ENCODE data around the gene GNAO1. TPM values are rescaled to one million over a fixed set of nuclear protein-coding genes. Genes with fewer than 3 reads are reported as not detected.

The GNAO1 gene
- total and polyA plus RNA-seq, 2 experiments from 2014 or later, result 2.7 to 2.8 TPM

GRCh38 chr16:56349711-56350161 is 158.4 kb downstream of the GNAO1 start:
- Histone ChIP-seq H3K9me3 (ENCODE audit: low read depth) (no peaks in the 10 kb centered on the region), H3K27me3 (no peaks in the 10 kb centered on the region), H3K36me3 (no peaks in the 10 kb centered on the region), H3K27ac (no peak overlapping the region), H3K4me1 (ENCODE audit: low read depth) (no peaks in the 10 kb centered on the region), H3K4me3 (no peak overlapping the region)
- TF ChIP-seq CTCF (IDR thresholded peaks at IDR 0.05; ENCODE audit: low read depth, low read length), result no peak
- DNase-seq (ENCODE audit: low read depth in 1 of 2, low spot score in 1 of 2), result no peak

DNA sequence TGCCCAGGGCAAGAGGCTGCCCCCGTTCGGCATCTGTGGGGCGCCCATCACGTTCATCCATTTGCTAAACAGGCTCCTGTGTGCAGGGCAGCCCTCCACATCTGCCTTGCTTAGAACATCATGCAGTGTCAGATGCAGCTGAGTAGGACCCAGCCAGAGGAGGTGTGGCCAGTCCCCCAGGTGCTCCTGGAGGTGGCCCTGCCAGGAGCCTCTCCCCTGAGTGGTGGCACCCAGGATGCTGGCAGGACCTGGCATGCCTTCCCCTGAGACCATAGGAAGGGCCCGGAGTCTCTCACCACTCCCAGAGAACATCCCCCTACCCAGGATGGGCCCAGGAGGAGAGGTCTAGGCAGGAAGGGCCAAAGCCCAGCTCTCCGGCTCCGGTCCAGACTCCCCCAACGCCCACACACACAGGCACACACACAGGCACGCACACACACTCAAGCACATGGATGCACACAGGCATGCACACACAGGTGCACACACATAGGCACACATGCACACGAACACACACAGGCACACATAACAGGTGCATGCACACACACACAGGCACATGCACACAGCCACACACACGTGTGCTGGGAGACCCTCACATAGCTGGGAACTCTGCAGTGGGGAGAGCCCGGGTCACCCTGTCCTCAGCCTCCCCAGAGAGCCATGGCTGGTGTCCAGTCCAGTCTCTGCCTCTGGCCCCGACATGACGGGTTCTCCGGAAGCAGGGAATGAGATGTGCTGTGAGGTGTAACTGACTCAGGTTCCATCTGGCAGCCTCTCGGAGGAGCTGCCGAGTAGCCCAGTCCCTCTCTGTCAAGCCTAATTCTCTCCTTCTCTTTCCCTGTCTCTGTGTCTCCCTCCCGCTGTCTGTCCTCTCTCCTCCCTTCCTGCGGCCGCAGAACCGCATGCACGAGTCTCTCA is 159.5 kb downstream of the GNAO1 start:
- no peak for TF ChIP-seq CTCF (IDR thresholded peaks at IDR 0.05; ENCODE audit: low read depth, low read length)
- H3K9me3 ChIP-seq (ENCODE audit: low read depth), result no peaks in the 10 kb centered on the region
- H3K27me3 ChIP-seq, result no peaks in the 10 kb centered on the region
- H3K36me3 ChIP-seq, result no peaks in the 10 kb centered on the region
- no peak overlapping the region for H3K27ac ChIP-seq
- no peak for DNase-seq (ENCODE audit: low read depth in 1 of 2, low spot score in 1 of 2)
- H3K4me1 ChIP-seq (ENCODE audit: low read depth), result peaks cover 5% of the 10 kb centered on the region
- no peak overlapping the region for H3K4me3 ChIP-seq

GRCh38 chr16:56351481-56351880 is 160.2 kb downstream of the GNAO1 start:
- Histone ChIP-seq H3K27me3 (no peaks in the 10 kb centered on the region), H3K27ac (no peak overlapping the region), H3K36me3 (no peaks in the 10 kb centered on the region), H3K4me1 (ENCODE audit: low read depth) (peaks cover 10% of the 10 kb centered on the region), H3K9me3 (ENCODE audit: low read depth) (no peaks in the 10 kb centered on the region), H3K4me3 (no peak overlapping the region)
- DNase-seq (ENCODE audit: low read depth in 1 of 2, low spot score in 1 of 2), result no peak
- no peak for TF ChIP-seq CTCF (IDR thresholded peaks at IDR 0.05; ENCODE audit: low read depth, low read length)

GRCh38 chr16:56352351-56353053 is 161.2 kb downstream of the GNAO1 start:
- no peaks in the 10 kb centered on the region for H3K9me3 ChIP-seq (ENCODE audit: low read depth)
- DNase-seq (ENCODE audit: low read depth in 1 of 2, low spot score in 1 of 2), result no peak
- peaks cover 17% of the 10 kb centered on the region for H3K4me1 ChIP-seq (ENCODE audit: low read depth)
- no peaks in the 10 kb centered on the region for H3K27me3 ChIP-seq
- H3K4me3 ChIP-seq, result no peak overlapping the region
- no peak overlapping the region for H3K27ac ChIP-seq
- TF ChIP-seq CTCF (IDR thresholded peaks at IDR 0.05; ENCODE audit: low read depth, low read length), result no peak
- no peaks in the 10 kb centered on the region for H3K36me3 ChIP-seq

DNA sequence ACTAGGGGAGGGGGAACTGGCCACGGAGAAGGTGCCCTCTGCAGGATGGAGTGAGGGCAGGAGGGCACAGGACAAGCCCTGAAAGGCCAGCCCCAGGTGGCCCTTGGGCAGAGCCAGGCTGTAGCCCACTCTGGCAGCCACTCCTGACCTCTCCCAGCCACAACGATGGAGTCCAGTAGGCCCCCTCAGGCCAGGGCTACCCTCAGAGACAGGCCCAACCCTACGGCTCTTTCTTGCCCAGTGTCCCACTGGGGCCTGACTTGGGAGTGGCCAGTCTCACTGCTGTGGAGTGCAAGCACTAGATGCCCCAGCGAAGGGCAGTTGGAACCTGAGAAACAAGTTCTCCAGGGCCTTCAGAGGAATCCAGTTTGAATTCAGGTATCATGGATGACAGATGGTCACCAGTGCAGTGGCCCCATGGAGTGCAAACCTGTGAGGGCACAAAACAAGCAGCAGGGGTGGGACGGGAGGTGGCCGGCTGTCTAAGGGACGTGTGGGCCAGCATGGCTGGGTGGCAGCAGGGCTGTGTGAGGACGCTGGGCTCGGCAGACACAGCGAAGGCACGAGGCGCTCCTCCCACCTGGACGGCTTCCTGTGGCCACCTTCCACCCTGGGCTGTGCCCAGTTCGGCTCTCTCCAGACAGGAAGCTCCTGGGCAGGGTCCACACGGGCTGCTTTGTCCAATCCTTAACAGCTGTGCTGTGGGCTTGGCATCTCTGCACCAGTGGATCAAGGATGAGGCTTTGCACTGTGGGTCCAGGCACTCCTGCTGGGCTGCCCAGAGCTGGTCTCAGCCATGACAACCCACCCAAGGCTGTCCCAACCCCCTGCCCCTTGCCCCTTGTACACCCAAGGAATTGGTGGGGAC is 162.0 kb downstream of the GNAO1 start:
- no peak for TF ChIP-seq CTCF (IDR thresholded peaks at IDR 0.05; ENCODE audit: low read depth, low read length)
- Histone ChIP-seq H3K27me3 (no peaks in the 10 kb centered on the region), H3K36me3 (no peaks in the 10 kb centered on the region), H3K9me3 (ENCODE audit: low read depth) (no peaks in the 10 kb centered on the region), H3K4me3 (no peak overlapping the region), H3K4me1 (ENCODE audit: low read depth) (peaks cover 17% of the 10 kb centered on the region), H3K27ac (no peak overlapping the region)
- DNase-seq (ENCODE audit: low read depth in 1 of 2, low spot score in 1 of 2), result no peak

All from cardiac muscle cell (in vitro differentiated cells and primary cell).